Stimulated activated CD8-positive, alpha-beta memory T cell treated with anti-CD3 and anti-CD28 coated beads, Interleukin-2, amount 100 ng/mL, for 48 hours (primary cell): Measurements from ENCODE around the gene KIRREL3.

ENCODE experiments used
- DNase-seq, 2 donors: peaks; one replicate each; pipeline ENCODE4 v3.0.0-alpha.2; 2020; ENCODE audit warnings: low read depth in 2 of 2

Gene KIRREL3

GRCh38 chr11:126634963-126635362, 365.6 kb downstream of the KIRREL3 start:
- DNase-seq = no peak

- no peak for DNase-seq
These were observed 367.2 kb downstream of the KIRREL3 start for GRCh38 chr11:126633330-126633729.

GRCh38 chr11:126630893-126631798, 369.4 kb downstream of the KIRREL3 start:
- DNase-seq = no peak

- DNase-seq = no peak
These were observed 370.1 kb downstream of the KIRREL3 start for GRCh38 chr11:126630488-126630887.

- DNase-seq = no peak
These were observed 371.6 kb downstream of the KIRREL3 start for GRCh38 chr11:126628790-126629621.

- no peak for DNase-seq
These were observed 372.1 kb downstream of the KIRREL3 start for GRCh38 chr11:126628450-126628789.

GRCh38 chr11:126627421-126627820, 373.1 kb downstream of the KIRREL3 start:
- no peak for DNase-seq

- no peak for DNase-seq
These were observed 376.1 kb downstream of the KIRREL3 start for GRCh38 chr11:126624506-126624905.

- no peak for DNase-seq
These were observed 381.1 kb downstream of the KIRREL3 start for GRCh38 chr11:126619516-126619915.

GRCh38 chr11:126615845-126616244, 384.7 kb downstream of the KIRREL3 start:
- DNase-seq = no peak

GRCh38 chr11:126613272-126613671, 387.3 kb downstream of the KIRREL3 start:
- no peak for DNase-seq

GRCh38 chr11:126612671-126613070, 387.9 kb downstream of the KIRREL3 start:
- DNase-seq = no peak

- DNase-seq = no peak
These were observed 389.1 kb downstream of the KIRREL3 start for GRCh38 chr11:126611438-126611837.

GRCh38 chr11:126608658-126609057, 391.9 kb downstream of the KIRREL3 start:
- DNase-seq = no peak

GRCh38 chr11:126607776-126608541, 392.6 kb downstream of the KIRREL3 start:
- DNase-seq = no peak

GRCh38 chr11:126607374-126607773, 393.2 kb downstream of the KIRREL3 start:
- DNase-seq = no peak

- no peak for DNase-seq
These were observed 394.1 kb downstream of the KIRREL3 start for GRCh38 chr11:126606484-126606883.

GRCh38 chr11:126604461-126604860, 396.1 kb downstream of the KIRREL3 start:
- DNase-seq = no peak

GRCh38 chr11:126603486-126603885, 397.1 kb downstream of the KIRREL3 start:
- DNase-seq = no peak

- no peak for DNase-seq
These were observed 397.6 kb downstream of the KIRREL3 start for GRCh38 chr11:126602993-126603392.

GRCh38 chr11:126602349-126602940, 398.1 kb downstream of the KIRREL3 start:
- DNase-seq = no peak
